Neural cell (in vitro differentiated cells): ENCODE data around the gene RFX2. TPM values are rescaled to one million over a fixed set of nuclear protein-coding genes. Genes with fewer than 3 reads are reported as not detected.

Experiments used
- H2AFZ ChIP-seq: fragments of 200-600, 300-800 bp; sonication (generic), shearing (Covaris generic); 2 replicates; pipeline ENCODE4 v1.6.0; 2014; ENCODE audit warnings: low read depth, mild to moderate bottlenecking, antibody characterized with exemption, low read length, moderate library complexity
- H3F3A ChIP-seq: fragments of 200-600 bp; shearing (Covaris generic); 2 replicates; pipeline ENCODE4 v1.6.1; 2016; ENCODE audit warnings: mild to moderate bottlenecking, moderate library complexity, mixed read lengths, antibody characterized with exemption, low read length; ENCODE audit not compliant: insufficient read depth, poor library complexity, severe bottlenecking
- H3K27ac ChIP-seq: fragments of 200-600, 300-800 bp; sonication (generic), shearing (Covaris generic); 2 replicates; pipeline ENCODE4 v1.5.1; 2014; ENCODE audit warnings: mild to moderate bottlenecking, low read length, moderate library complexity
- H3K27me3 ChIP-seq: fragments of 300-800, 200-600 bp; sonication (generic), shearing (Covaris generic); 2 replicates; pipeline ENCODE4 v1.6.0; 2014; ENCODE audit warnings: mild to moderate bottlenecking, low read depth, low read length, moderate library complexity; ENCODE audit not compliant: insufficient read depth
- H3K36me3 ChIP-seq: fragments of 300-800, 200-600 bp; sonication (generic), shearing (Covaris generic); 2 replicates; pipeline ENCODE4 v1.5.1; 2014; ENCODE audit warnings: mild to moderate bottlenecking, antibody characterized with exemption, low read length, moderate library complexity; ENCODE audit not compliant: insufficient read depth
- H3K4me2 ChIP-seq: fragments of 300-800, 200-600 bp; sonication (generic), shearing (Covaris generic); 2 replicates; pipeline ENCODE4 v1.6.0; 2014; ENCODE audit warnings: mild to moderate bottlenecking, low read length
- H3K4me3 ChIP-seq: fragments of 300-800, 200-600 bp; sonication (generic), shearing (Covaris generic); 2 replicates; pipeline ENCODE4 v1.5.1; 2014; ENCODE audit warnings: mild to moderate bottlenecking, low read length, moderate library complexity
- H3K79me2 ChIP-seq: fragments of 200-600 bp; shearing (Covaris generic); replicated peaks from 2 replicates; pipeline ENCODE4 v1.6.0; 2014; ENCODE audit warnings: mild to moderate bottlenecking, low read length, moderate library complexity; ENCODE audit not compliant: insufficient read depth
- H3K9ac ChIP-seq: fragments of 300-800, 200-600 bp; sonication (generic), shearing (Covaris generic); 2 replicates; pipeline ENCODE4 v1.6.1; 2016; ENCODE audit warnings: mild to moderate bottlenecking, low read length, mixed read lengths
- H3K9me2 ChIP-seq: fragments of 200-600 bp; shearing (Covaris generic); 2 replicates; pipeline ENCODE4 v1.6.1; 2016; ENCODE audit warnings: mild to moderate bottlenecking, low read length, mixed read lengths; ENCODE audit not compliant: insufficient read depth
- H3K9me3 ChIP-seq: fragments of 200-600, 300-800 bp; sonication (generic), shearing (Covaris generic); 2 replicates; pipeline ENCODE4 v1.6.1; 2016; ENCODE audit warnings: mild to moderate bottlenecking, mixed run types, low read length, moderate library complexity, mixed read lengths
- H4K20me1 ChIP-seq: fragments of 200-600 bp; shearing (Covaris generic); 2 replicates; pipeline ENCODE4 v1.6.1; 2016; ENCODE audit warnings: mild to moderate bottlenecking, mixed run types; ENCODE audit not compliant: insufficient read depth
- CTCF ChIP-seq: fragments of 450-650 bp; IDR thresholded peaks from 2 replicates; pipeline ENCODE4 v1.5.1; 2014; ENCODE audit warnings: antibody characterized with exemption, mild to moderate bottlenecking, moderate library complexity; ENCODE audit not compliant: poor library complexity, severe bottlenecking
- EP300 ChIP-seq: fragments of 450-650 bp; conservative IDR thresholded peaks from 2 replicates; pipeline ENCODE4 v1.6.1; 2014; ENCODE audit warnings: antibody characterized with exemption, mild to moderate bottlenecking, moderate library complexity; ENCODE audit not compliant: poor library complexity, severe bottlenecking
- EZH2 ChIP-seq: fragments of 200-600, 300-800 bp; shearing (Covaris generic), sonication (generic); IDR thresholded peaks from 2 replicates; pipeline ENCODE4 v1.6.1; 2014; ENCODE audit warnings: antibody characterized with exemption, low read length, borderline replicate concordance, mild to moderate bottlenecking; ENCODE audit not compliant: insufficient read depth, poor library complexity, severe bottlenecking
- MXI1 ChIP-seq: fragments of 450-650 bp; conservative IDR thresholded peaks from 2 replicates; pipeline ENCODE4 v1.6.1; 2014; ENCODE audit warnings: antibody characterized with exemption, mild to moderate bottlenecking; ENCODE audit not compliant: poor library complexity, severe bottlenecking
- POLR2AphosphoS5 ChIP-seq: IDR thresholded peaks from 2 replicates; pipeline ENCODE4 v1.6.1; 2012
- REST ChIP-seq: IDR thresholded peaks from 2 replicates; pipeline ENCODE4 v1.6.1; 2012; ENCODE audit warnings: borderline replicate concordance
- SMC3 ChIP-seq: fragments of 450-650 bp; conservative IDR thresholded peaks from 2 replicates; pipeline ENCODE4 v1.6.1; 2014; ENCODE audit warnings: antibody characterized with exemption, mild to moderate bottlenecking, moderate library complexity; ENCODE audit not compliant: poor library complexity
- polyA plus RNA-seq: library from polyadenylated mRNA; depleted of rRNA; stranded (reverse); fragments of >200 nt; gene quantifications from 2 replicates; pipeline ENCODE4 v1.2.3, GENCODE V29; 2014

Gene RFX2
- polyA plus RNA-seq, 1 donor from 2014 or later: 0.69 TPM

DNA sequence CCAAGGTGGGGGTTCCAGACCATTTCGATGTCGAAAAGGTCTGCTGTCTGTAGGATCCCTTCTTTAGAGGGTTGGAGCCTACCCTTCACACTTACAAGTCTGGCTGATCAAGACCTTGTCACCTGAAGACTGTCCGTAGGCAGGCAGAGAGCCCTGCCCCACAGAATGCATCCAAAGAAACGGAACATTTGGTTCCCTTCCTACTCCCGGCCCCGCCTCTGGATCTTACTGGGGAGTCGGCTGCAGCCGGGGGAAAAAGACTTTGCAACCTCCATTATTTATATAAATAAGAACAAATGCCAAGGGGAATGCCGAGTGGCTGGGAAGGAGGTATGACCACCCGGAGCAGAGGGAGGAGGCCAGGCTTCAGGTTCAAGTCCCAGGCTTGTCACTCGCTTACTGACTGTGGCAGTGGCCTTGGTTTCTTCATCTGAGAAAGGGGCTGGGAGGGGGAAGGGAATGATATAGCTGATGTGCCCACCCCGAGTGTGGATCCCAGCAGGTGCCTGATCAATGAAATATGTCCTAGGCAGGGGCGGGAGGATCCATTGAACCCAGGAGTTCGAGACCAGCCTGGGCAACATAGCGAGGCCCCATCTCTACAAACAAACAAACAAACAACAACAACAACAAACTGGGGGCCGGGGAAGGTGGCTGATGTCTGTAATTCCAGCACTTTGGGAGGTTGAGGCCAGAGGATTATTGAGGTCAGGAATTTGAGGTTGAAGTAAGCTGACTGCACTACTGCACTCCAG is 48.7 kb downstream of the RFX2 start:
- Histone ChIP-seq H2AFZ (no peak overlapping the region), H3K27ac (no peak overlapping the region), H3K9me2 (no peaks in the 10 kb centered on the region), H3K9me3 (no peaks in the 10 kb centered on the region), H3K79me2 (no peaks in the 10 kb centered on the region), H3K36me3 (no peaks in the 10 kb centered on the region), H3K27me3 (no peaks in the 10 kb centered on the region), H3F3A (peaks cover 2% of the 10 kb centered on the region), H3K4me3 (no peak overlapping the region), H3K4me2 (no peak overlapping the region), H4K20me1 (no peaks in the 10 kb centered on the region), H3K9ac (no peak overlapping the region)
- TF ChIP-seq CTCF (no peak), EZH2 (no peak), POLR2AphosphoS5 (no peak), REST (no peak)

- no peaks in the 10 kb centered on the region for H3F3A ChIP-seq
- no peaks in the 10 kb centered on the region for H3K36me3 ChIP-seq
- no peak overlapping the region for H3K9ac ChIP-seq
- no peaks in the 10 kb centered on the region for H3K79me2 ChIP-seq
- H3K4me3 ChIP-seq: no peak overlapping the region
- TF ChIP-seq EZH2: no peak
- no peak overlapping the region for H2AFZ ChIP-seq
- no peak overlapping the region for H3K27ac ChIP-seq
- H4K20me1 ChIP-seq: no peaks in the 10 kb centered on the region
- no peak overlapping the region for H3K4me2 ChIP-seq
- H3K9me3 ChIP-seq: no peaks in the 10 kb centered on the region
- no peaks in the 10 kb centered on the region for H3K27me3 ChIP-seq
- H3K9me2 ChIP-seq: no peaks in the 10 kb centered on the region
Measured at GRCh38 chr19:6060600-6061375, 49.5 kb downstream of the RFX2 start.

GRCh38 chr19:6059988-6060599 is 50.2 kb downstream of the RFX2 start:
- Histone ChIP-seq H3K4me3 (no peak overlapping the region), H3K27me3 (no peaks in the 10 kb centered on the region), H3K9me3 (no peaks in the 10 kb centered on the region), H2AFZ (no peak overlapping the region), H3F3A (no peaks in the 10 kb centered on the region), H3K36me3 (no peaks in the 10 kb centered on the region), H3K79me2 (no peaks in the 10 kb centered on the region), H3K27ac (no peak overlapping the region), H3K4me2 (no peak overlapping the region), H3K9ac (no peak overlapping the region), H4K20me1 (no peaks in the 10 kb centered on the region), H3K9me2 (no peaks in the 10 kb centered on the region)
- TF ChIP-seq MXI1 (no peak), EZH2 (no peak), SMC3 (no peak), REST (no peak), EP300 (no peak), POLR2AphosphoS5 (no peak)
